COLO829 (cell line): ENCODE measurements around the gene ADAM11.

Experiments
- DNase-seq: peaks from one replicate; pipeline ENCODE4 v3.0.0; 2012; ENCODE audit warnings: low spot score

The ADAM11 gene

DNA sequence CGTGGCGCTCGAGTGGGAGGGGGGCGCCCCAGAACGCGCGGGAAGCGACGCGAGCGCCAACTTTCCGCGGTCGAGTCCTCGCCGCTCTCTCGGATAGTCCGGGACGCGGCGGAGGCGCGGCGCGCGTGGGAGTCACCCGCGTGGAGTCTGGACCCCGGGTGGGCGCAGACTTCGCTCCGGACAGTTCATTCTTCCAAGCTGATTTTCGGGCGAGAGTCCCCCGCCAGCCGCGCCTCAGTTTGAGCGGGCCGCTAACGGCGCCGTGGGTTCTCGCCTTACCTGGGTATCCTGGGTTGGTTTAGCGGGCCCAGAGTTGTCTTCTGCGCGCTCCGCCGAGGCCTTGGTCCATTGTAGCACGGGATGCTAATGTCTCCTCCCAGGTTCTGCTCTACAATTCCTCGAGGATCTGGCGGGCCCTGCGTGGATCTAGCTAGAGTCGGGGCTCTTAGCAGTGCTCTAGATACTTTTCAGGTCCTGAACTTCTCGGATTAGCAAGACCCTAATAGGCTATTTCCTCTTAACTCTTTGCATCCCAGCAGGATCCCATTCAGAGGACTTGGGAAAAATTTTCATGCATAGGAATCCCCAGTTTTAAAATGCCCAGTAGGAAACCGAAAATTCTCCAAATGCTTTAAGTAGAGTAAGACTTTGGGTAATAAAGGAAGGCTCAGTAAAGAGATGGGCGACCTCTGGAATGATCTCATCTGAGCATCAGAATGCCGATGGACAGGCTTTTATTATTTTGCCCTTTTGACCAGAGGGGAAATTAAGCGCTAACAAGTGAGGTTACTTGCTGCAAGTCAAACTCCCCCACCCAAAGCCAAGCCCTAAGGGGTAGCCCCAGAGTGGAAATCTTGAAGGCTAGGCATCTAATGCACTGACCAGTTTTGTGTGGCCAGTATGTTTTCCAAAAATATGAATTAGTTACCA lies 71.8 kb downstream of the ADAM11 start:
- DNase-seq: no peak

DNA sequence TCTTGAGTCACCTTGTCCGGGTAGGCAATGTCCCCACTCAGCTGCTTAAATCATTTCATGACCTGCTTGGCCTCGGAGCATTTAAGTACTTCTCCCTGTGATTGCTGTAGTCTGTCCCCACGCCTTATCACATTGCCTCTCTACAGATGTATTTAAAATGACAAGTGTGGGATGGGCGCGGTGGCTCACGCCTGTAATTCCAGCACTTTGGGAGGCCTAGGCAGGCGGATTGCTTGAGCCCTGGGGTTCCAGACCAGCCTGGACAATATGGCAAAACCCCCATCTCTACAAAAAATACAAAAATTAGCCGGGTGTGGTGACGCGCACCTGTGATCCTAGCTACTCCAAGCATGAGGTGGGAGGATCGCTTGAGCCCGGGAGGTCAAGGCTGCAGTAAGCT lies 72.6 kb downstream of the ADAM11 start:
- DNase-seq: no peak
